VCaP (cell line): ENCODE data around the gene SCAF8.
"Not testable (repeated sequence)": the region's sequence is repeated elsewhere in the genome, so short reads cannot be mapped to it uniquely, and the experiment has no call there.

Source experiments
- H3K27ac ChIP-seq: fragments of 450-650 bp; 2 replicates; pipeline ENCODE4 v1.5.1; 2017
- CTCF ChIP-seq: fragments of 450-650 bp; conservative IDR thresholded peaks from 2 replicates; pipeline ENCODE4 v1.5.1; 2017; ENCODE audit warnings: mild to moderate bottlenecking, moderate library complexity

The SCAF8 gene

GRCh38 chr6:154705471-154706113 lies 27.6 kb upstream of the SCAF8 start:
- no peak for TF ChIP-seq CTCF
- H3K27ac ChIP-seq = no peak overlapping the region

GRCh38 chr6:154706389-154706788 lies 26.8 kb upstream of the SCAF8 start:
- TF ChIP-seq CTCF = no peak
- no peak overlapping the region for H3K27ac ChIP-seq

GRCh38 chr6:154709621-154710020 lies 23.6 kb upstream of the SCAF8 start:
- TF ChIP-seq CTCF = no peak
- no peak overlapping the region for H3K27ac ChIP-seq

GRCh38 chr6:154710689-154711088 lies 22.5 kb upstream of the SCAF8 start:
- no peak for TF ChIP-seq CTCF
- no peak overlapping the region for H3K27ac ChIP-seq

- TF ChIP-seq CTCF = no peak
- H3K27ac ChIP-seq = no peak overlapping the region
Measured at GRCh38 chr6:154715446-154715845, 17.8 kb upstream of the SCAF8 start.

GRCh38 chr6:154716350-154716749 lies 16.9 kb upstream of the SCAF8 start:
- not testable (repeated sequence) for H3K27ac ChIP-seq

- no peak for TF ChIP-seq CTCF
- H3K27ac ChIP-seq = no peak overlapping the region
Measured at GRCh38 chr6:154719433-154719832, 13.8 kb upstream of the SCAF8 start.

GRCh38 chr6:154719854-154720253 lies 13.4 kb upstream of the SCAF8 start:
- no peak for TF ChIP-seq CTCF
- H3K27ac ChIP-seq = no peak overlapping the region
